ENCODE data around the gene CEMIP.

DNA sequence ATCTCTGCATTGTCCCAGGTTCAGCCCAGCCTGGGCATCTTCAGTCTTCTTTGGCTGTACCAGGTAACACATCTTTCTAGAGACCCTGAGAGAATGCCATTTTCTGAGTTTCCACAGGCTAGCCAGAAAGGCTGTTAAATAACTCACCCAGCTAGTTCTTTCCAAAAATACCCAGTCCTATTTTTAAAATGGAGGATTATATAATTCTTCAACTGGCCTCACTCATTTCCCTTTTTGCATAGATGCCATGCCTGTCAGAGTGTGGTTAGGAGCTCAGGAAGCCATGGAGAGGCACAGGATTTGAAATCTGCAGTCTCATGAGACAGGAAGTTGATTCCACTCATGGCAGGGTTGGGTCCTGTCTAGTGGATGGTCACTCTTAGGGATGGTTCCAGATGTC lies 39.8 kb downstream of the CEMIP start:
- TF ChIP-seq, protein P1, sequence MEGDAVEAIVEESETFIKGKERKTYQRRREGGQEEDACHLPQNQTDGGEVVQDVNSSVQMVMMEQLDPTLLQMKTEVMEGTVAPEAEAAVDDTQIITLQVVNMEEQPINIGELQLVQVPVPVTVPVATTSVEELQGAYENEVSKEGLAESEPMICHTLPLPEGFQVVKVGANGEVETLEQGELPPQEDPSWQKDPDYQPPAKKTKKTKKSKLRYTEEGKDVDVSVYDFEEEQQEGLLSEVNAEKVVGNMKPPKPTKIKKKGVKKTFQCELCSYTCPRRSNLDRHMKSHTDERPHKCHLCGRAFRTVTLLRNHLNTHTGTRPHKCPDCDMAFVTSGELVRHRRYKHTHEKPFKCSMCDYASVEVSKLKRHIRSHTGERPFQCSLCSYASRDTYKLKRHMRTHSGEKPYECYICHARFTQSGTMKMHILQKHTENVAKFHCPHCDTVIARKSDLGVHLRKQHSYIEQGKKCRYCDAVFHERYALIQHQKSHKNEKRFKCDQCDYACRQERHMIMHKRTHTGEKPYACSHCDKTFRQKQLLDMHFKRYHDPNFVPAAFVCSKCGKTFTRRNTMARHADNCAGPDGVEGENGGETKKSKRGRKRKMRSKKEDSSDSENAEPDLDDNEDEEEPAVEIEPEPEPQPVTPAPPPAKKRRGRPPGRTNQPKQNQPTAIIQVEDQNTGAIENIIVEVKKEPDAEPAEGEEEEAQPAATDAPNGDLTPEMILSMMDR (IDR thresholded peaks at IDR 0.05), result no peak
- TF ChIP-seq POLR2A (IDR thresholded peaks at IDR 0.05), result no peak
